ENCODE data around the gene ATF7IP2.

ATF7IP2 gene

DNA sequence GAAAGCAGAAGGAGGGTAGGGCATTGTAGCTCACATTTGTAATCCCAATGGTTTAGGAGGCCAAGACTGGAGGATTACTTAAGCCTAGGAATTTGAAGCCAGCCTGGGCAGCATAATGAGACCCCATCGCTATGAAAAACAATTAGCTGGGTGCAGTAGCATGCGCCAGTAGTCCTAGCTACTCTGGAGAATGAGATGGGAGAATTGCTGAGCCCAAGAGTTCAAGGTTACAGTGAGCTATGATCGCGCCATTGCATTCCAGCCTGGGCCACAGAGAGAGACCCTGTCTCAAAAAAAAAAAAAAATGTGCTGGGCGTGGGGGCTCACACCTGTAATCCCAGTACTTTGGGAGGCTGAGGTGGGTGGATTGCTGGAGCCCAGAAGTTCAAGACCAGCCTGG is 5.0 kb downstream of the ATF7IP2 start:
- no peak for DNase-seq (ENCODE audit: low read depth in 1 of 2, low spot score in 1 of 2)
- no peaks in the 10 kb centered on the region for H3K27me3 ChIP-seq (ENCODE audit: insufficient read depth, poor library complexity, severe bottlenecking)
- TF ChIP-seq GABPA (IDR thresholded peaks at IDR 0.05; ENCODE audit: low read depth): no peak
- TF ChIP-seq POLR2AphosphoS5 (IDR thresholded peaks at IDR 0.05; ENCODE audit: low read depth): no peak
- TF ChIP-seq REST (IDR thresholded peaks at IDR 0.05; ENCODE audit: insufficient replicate concordance, low read depth): no peak
- no peak for TF ChIP-seq CTCF (IDR thresholded peaks at IDR 0.05; ENCODE audit: insufficient read depth, low read length)
- TF ChIP-seq SPI1 (IDR thresholded peaks at IDR 0.05; ENCODE audit: borderline replicate concordance, low read depth): no peak
- H3K4me3 ChIP-seq (replicated peaks; ENCODE audit: insufficient read depth, low read length): no peak overlapping the region
- H3K27ac ChIP-seq (replicated peaks): no peak overlapping the region

GRCh38 chr16:10391339-10391738 is 5.5 kb downstream of the ATF7IP2 start:
- Histone ChIP-seq H3K27me3 (ENCODE audit: insufficient read depth, poor library complexity, severe bottlenecking) (no peaks in the 10 kb centered on the region), H3K27ac (replicated peaks) (no peak overlapping the region), H3K4me3 (replicated peaks; ENCODE audit: insufficient read depth, low read length) (no peak overlapping the region)
- TF ChIP-seq POLR2AphosphoS5 (IDR thresholded peaks at IDR 0.05; ENCODE audit: low read depth) (no peak), CTCF (IDR thresholded peaks at IDR 0.05; ENCODE audit: insufficient read depth, low read length) (no peak), GABPA (IDR thresholded peaks at IDR 0.05; ENCODE audit: low read depth) (no peak), REST (IDR thresholded peaks at IDR 0.05; ENCODE audit: insufficient replicate concordance, low read depth) (no peak), SPI1 (IDR thresholded peaks at IDR 0.05; ENCODE audit: borderline replicate concordance, low read depth) (no peak)
- no peak for DNase-seq (ENCODE audit: low read depth in 1 of 2, low spot score in 1 of 2)

GRCh38 chr16:10402975-10403374 is 17.1 kb downstream of the ATF7IP2 start:
- no peak for DNase-seq (ENCODE audit: low read depth in 1 of 2, low spot score in 1 of 2)
- TF ChIP-seq POLR2AphosphoS5 (IDR thresholded peaks at IDR 0.05; ENCODE audit: low read depth) (no peak), CTCF (IDR thresholded peaks at IDR 0.05; ENCODE audit: insufficient read depth, low read length) (no peak), SPI1 (IDR thresholded peaks at IDR 0.05; ENCODE audit: borderline replicate concordance, low read depth) (no peak), GABPA (IDR thresholded peaks at IDR 0.05; ENCODE audit: low read depth) (no peak), REST (IDR thresholded peaks at IDR 0.05; ENCODE audit: insufficient replicate concordance, low read depth) (no peak)
- Histone ChIP-seq H3K27me3 (ENCODE audit: insufficient read depth, poor library complexity, severe bottlenecking) (no peaks in the 10 kb centered on the region), H3K4me3 (replicated peaks; ENCODE audit: insufficient read depth, low read length) (no peak overlapping the region), H3K27ac (replicated peaks) (no peak overlapping the region)

All from HL-60 (cell line).